ENCODE data around the gene MMP24. TPM values are rescaled to one million over a fixed set of nuclear protein-coding genes. Genes with fewer than 3 reads are reported as not detected.

Gene MMP24
- total RNA-seq, 2 donors from 2014 or later = 0.15 to 0.50 TPM

- Histone ChIP-seq H3K27me3 (no peaks in the 10 kb centered on the region), H3K27ac (no peak overlapping the region), H3K4me1 (no peaks in the 10 kb centered on the region), H3K36me3 (no peaks in the 10 kb centered on the region), H3K4me3 (no peak overlapping the region), H3K9ac (ENCODE audit: low read depth in 2 of 2, low read length in 2 of 2) (no peak overlapping the region), H3K9me3 (no peaks in the 10 kb centered on the region)
- intact Hi-C loops (cut with DNase I) = loop anchor here (5.0 kb wide), 1 partner anchor 132 kb away; no protein-coding TSS in a partner anchor
- no peak for DNase-seq
- no peak for TF ChIP-seq CTCF (IDR thresholded peaks at IDR 0.05)
These were observed 74.2 kb downstream of the MMP24 start for GRCh38 chr20:35300469-35301262.

DNA sequence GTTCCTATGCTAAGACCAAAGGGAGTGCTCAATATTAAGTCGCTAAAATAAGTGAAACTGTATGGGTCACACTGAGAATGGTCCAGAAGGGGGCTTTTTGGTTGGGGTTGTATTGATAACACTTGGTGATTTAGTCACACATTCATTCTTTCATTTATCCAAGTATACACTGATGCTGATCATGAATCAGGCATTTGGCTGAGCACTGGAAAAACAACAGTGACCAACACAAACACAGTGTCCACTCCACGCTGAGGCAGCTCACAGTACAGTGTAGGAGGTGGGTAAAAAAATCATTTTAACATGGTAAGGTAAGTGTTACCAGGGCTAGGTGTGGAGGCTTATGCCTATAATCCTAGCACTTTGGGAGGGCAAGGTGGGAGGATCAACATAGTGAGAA, 74.9 kb downstream of the MMP24 start:
- Histone ChIP-seq H3K27me3 (no peaks in the 10 kb centered on the region), H3K36me3 (no peaks in the 10 kb centered on the region), H3K27ac (no peak overlapping the region), H3K4me3 (no peak overlapping the region), H3K9me3 (no peaks in the 10 kb centered on the region), H3K4me1 (no peaks in the 10 kb centered on the region), H3K9ac (ENCODE audit: low read depth in 2 of 2, low read length in 2 of 2) (no peak overlapping the region)
- intact Hi-C loops (cut with DNase I) = loop anchor here (5.0 kb wide), 1 partner anchor 131 kb away; no protein-coding TSS in a partner anchor
- TF ChIP-seq CTCF (IDR thresholded peaks at IDR 0.05) = no peak
- DNase-seq = no peak

DNA sequence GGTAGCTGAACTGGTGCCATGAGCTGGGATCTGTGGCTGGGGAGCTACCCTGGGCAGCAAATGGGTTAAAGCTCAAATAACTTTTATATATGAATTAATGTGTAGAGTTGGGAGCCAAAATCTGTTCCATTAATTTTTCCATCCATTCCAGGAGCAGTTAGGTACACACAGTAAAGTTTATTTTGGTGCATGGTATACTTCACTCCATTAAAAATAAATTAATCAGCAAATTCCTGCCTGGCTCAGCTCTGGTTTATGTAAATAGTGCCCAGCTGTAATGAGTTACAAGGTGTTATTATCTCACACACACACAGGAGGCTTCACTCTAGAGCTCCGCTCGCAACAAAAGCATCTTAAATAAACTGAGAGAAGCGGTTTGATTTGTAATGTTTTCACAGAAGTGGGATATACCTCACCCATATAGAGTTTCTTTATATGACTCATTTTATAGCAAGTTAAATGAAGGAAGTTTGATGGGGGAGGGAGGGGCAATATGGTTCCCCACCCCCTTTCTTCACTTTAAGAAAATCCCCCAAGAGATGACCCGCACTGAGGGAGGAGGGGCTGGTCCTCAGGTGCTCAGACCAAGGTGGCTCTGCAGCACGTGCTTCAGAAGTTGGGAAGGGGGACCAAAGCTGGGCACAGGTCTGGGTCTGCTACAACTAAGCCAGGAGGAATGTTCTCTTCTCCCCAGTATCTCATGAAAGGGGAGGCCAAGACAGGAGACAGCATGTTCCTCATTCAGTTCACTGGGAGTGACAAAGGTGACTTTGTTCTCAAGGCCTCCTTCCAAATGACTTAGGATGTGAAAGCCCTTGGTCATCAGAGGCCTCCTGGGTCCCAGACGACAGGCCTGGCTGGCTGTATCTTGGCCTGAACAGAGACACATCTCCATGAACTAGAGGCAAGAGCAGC, 76.2 kb downstream of the MMP24 start:
- Histone ChIP-seq H3K9ac (ENCODE audit: low read depth in 2 of 2, low read length in 2 of 2) (no peak overlapping the region), H3K4me1 (no peaks in the 10 kb centered on the region), H3K36me3 (no peaks in the 10 kb centered on the region), H3K27me3 (no peaks in the 10 kb centered on the region), H3K27ac (no peak overlapping the region), H3K4me3 (no peak overlapping the region), H3K9me3 (no peaks in the 10 kb centered on the region)
- TF ChIP-seq CTCF (IDR thresholded peaks at IDR 0.05) = no peak
- DNase-seq = no peak
- intact Hi-C loops (cut with DNase I) = loop anchor here (5.0 kb wide), 1 partner anchor 130 kb away; no protein-coding TSS in a partner anchor

DNA sequence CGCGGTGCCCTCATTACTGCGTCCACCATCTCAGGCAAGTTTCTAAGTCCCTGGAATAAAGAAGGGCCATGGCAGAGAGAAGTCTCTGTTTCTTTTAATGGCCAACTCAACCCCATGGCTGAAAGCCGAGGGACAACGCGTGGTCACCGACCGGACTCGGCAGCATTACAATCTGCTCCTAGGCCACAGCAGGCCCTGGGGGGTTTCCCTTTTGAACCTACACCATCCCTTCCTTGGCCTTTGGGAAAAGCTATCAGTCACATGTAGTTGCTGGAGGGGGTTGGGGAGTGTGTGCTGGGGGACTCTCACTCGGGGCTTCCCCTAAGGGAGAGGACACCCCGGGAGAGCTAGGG, 76.9 kb downstream of the MMP24 start:
- no peak for DNase-seq
- TF ChIP-seq CTCF (IDR thresholded peaks at IDR 0.05) = no peak
- no peak overlapping the region for H3K4me3 ChIP-seq
- no peak overlapping the region for H3K27ac ChIP-seq
- H3K36me3 ChIP-seq = no peaks in the 10 kb centered on the region
- no peaks in the 10 kb centered on the region for H3K4me1 ChIP-seq
- no peaks in the 10 kb centered on the region for H3K27me3 ChIP-seq
- no peaks in the 10 kb centered on the region for H3K9me3 ChIP-seq
- peak overlapping the region in 1 of 2 donors; percentile 21 for H3K9ac ChIP-seq (ENCODE audit: low read depth in 2 of 2, low read length in 2 of 2)
- intact Hi-C loops (cut with DNase I) = loop anchor here (5.0 kb wide), 1 partner anchor 129 kb away; no protein-coding TSS in a partner anchor

- Histone ChIP-seq H3K9ac (ENCODE audit: low read depth in 2 of 2, low read length in 2 of 2) (peak overlapping the region in 1 of 2 donors; percentile 21), H3K36me3 (no peaks in the 10 kb centered on the region), H3K27ac (no peak overlapping the region)
These were observed 77.4 kb downstream of the MMP24 start for GRCh38 chr20:35303735-35304491.

More at GRCh38 chr20:35303735-35304491, 77.4 kb downstream of the MMP24 start:
- no peaks in the 10 kb centered on the region for H3K9me3 ChIP-seq
- H3K4me3 ChIP-seq = no peak overlapping the region
- intact Hi-C loops (cut with DNase I) = loop anchor here (5.0 kb wide), 1 partner anchor 128 kb away; no protein-coding TSS in a partner anchor
- TF ChIP-seq CTCF (IDR thresholded peaks at IDR 0.05) = peak; percentile 83
- H3K27me3 ChIP-seq = no peaks in the 10 kb centered on the region
- peak; percentile 87 for DNase-seq
- no peaks in the 10 kb centered on the region for H3K4me1 ChIP-seq
